AG08396 (cell line): ENCODE results near the gene CCNF.
"Not testable (repeated sequence)": the region's sequence is repeated elsewhere in the genome, so short reads cannot be mapped to it uniquely, and the experiment has no call there.

Experiments used
- DNase-seq: peaks from one replicate; pipeline ENCODE4 v3.0.0; 2012; ENCODE audit warnings: low spot score, mixed read lengths

CCNF gene

GRCh38 chr16:2428051-2428783 lies 1.0 kb upstream of the CCNF start:
- DNase-seq: no peak

- DNase-seq: no peak
These were observed 538 bp upstream of the CCNF start for GRCh38 chr16:2428784-2429033.

- DNase-seq: no peak
These were observed 770 bp downstream of the CCNF start for GRCh38 chr16:2429771-2430663.

GRCh38 chr16:2432286-2432685 lies 3.0 kb downstream of the CCNF start:
- DNase-seq: no peak

GRCh38 chr16:2432801-2433505 lies 3.7 kb downstream of the CCNF start:
- DNase-seq: no peak

- DNase-seq: not testable (repeated sequence)
These were observed 6.0 kb downstream of the CCNF start for GRCh38 chr16:2435236-2435635.

GRCh38 chr16:2436110-2436509 lies 6.9 kb downstream of the CCNF start:
- no peak for DNase-seq

GRCh38 chr16:2437032-2437790 lies 8.0 kb downstream of the CCNF start:
- DNase-seq: no peak

GRCh38 chr16:2438121-2438520 lies 8.9 kb downstream of the CCNF start:
- DNase-seq: no peak

- no peak for DNase-seq
These were observed 10.4 kb downstream of the CCNF start for GRCh38 chr16:2439598-2439997.

GRCh38 chr16:2441143-2441804 lies 12.0 kb downstream of the CCNF start:
- not testable (repeated sequence) for DNase-seq

- DNase-seq: no peak
These were observed 14.3 kb downstream of the CCNF start for GRCh38 chr16:2443555-2443954.

GRCh38 chr16:2447920-2448583 lies 18.8 kb downstream of the CCNF start:
- peak; percentile 47 for DNase-seq

- DNase-seq: no peak
These were observed 19.9 kb downstream of the CCNF start for GRCh38 chr16:2449118-2449517.

GRCh38 chr16:2450535-2450934 lies 21.3 kb downstream of the CCNF start:
- DNase-seq: no peak

GRCh38 chr16:2450975-2451381 lies 21.7 kb downstream of the CCNF start:
- DNase-seq: no peak

- DNase-seq: no peak
These were observed 22.6 kb downstream of the CCNF start for GRCh38 chr16:2451851-2452320.

GRCh38 chr16:2452650-2453049 lies 23.4 kb downstream of the CCNF start:
- DNase-seq: no peak

GRCh38 chr16:2455081-2455845 lies 26.0 kb downstream of the CCNF start:
- DNase-seq: no peak

GRCh38 chr16:2456551-2457153 lies 27.4 kb downstream of the CCNF start:
- DNase-seq: no peak
